Measurements from ENCODE around the gene CLDN14.

The CLDN14 gene, protein sequence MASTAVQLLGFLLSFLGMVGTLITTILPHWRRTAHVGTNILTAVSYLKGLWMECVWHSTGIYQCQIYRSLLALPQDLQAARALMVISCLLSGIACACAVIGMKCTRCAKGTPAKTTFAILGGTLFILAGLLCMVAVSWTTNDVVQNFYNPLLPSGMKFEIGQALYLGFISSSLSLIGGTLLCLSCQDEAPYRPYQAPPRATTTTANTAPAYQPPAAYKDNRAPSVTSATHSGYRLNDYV

DNA sequence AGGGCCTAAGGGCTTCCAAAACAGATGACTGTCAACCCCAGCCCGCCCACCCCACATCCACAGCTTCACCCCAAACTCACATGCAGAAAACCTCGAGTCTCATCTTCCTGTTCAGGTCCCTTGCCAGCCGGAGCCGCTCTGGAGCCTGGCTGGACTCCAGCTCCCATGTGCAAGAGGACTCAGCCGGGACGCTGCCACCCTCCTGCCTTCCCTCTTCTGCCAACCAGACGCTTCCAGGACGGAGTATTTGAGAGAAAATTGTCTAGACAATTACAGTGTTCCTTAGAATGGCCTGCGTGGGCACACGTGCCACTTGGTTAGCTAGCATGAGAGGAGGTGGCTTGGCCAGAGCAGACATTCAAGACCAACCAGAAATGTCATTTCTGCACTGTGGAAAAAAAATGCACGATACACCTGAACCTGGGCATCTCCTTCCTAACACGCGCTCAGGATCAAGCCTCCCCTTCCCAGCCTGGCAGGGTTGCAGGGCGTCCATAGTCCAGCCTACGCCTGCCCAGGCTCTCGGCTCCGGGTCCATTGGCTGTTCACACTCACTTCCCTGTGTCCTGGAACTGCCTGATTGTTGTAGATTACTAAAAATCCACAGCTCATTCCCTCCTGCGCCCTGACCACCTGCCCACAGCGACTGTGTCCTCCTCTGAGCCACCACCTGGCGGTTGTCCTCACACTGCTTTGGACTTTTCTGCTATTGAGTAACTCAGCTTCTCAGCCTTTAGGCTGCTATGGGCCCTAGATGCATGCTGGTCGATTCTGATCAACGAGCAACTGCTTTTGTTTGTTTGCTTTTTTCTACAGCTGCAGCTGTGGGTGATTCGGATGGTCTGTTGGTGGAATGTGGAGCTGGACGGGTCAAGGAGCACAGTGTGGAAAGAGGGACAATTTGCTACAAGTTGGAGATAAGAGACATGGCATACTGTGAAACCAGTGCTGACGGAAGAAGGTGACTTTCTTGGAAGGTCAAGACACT, at the start of gene CLDN14:
TSS of gene CLDN14 (minus strand) at position 708 of the 988 bp plus-strand sequence. CDS start 18,427 bp downstream, outside the sequence.
- no peak for DNase-seq

DNA sequence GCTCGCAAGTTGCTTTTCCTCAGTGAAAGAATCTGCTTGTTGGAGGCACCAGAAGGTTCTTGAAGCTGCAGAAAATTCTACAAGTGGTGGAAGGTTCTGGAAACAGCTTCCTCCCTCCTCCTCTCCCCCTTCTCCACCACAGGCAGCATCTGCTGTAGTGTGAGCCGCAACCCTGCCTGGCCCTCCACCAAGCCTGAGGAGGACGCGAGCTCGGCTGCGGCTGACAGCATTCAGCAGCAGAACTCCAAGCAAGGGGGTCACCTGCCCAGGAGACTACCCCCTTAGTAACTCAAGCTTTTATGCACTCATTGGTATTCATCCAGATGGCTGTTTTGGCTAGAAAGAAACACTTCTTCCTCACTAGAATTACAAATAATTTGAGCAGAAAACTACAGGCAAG, 48.8 kb upstream of the CLDN14 start:
- DNase-seq: no peak

DNA sequence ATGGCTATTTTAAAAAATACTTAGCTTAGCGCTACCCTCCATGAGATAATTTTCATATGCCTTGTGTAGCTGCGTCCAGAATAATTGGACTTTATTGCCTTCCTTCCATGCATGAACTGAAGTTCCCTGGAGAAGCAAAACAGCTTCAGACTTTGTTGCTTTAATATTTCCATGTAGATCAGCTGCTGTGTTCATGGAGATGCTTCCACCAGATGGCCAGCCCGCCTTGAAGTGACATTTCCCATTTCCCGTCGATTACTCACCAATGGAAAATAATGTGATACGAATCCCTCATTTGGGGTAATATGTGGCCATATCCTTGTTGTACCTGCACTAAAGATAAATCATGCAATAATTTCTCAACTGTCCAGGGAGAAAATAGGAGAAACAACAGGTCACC, 47.4 kb upstream of the CLDN14 start:
- no peak for DNase-seq

DNA sequence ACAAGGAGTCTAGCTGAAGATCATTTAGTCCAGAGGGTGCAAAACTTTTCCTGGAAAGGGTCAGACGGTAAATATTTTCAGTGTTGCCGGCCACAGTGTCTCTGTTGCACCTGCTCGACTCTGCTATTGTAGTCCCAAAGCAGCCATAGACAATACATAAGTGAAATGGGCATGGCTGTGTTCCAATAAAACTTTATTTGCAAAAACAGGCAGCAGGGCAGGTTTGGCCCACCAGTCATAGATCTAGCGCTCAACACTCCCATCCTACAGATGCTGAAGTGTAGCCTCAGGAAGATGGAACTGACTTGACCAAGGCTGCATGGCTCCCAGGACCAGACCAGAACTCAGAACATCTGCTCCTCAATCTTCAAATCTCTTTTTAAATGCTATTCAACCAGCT, 46.2 kb upstream of the CLDN14 start:
- no peak for DNase-seq

DNA sequence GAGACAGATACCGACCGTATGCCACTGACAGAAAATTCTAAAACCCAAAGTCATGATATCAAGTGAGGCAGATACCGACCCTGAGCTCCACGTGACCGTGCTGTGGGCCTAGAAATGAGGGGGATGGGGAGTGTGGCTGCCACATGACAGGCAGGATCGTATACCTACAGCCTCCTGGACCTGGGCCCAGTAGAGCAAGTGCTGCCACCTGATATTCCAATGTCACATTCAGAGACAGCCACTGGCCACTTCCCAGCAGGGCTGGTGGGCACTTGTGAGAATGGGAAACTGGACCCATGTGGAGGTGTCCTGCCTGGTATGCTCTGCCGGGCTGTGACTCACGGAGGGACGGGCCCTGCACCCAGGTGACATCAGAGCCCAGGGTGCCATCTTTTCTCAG, 44.6 kb upstream of the CLDN14 start:
- no peak for DNase-seq

DNA sequence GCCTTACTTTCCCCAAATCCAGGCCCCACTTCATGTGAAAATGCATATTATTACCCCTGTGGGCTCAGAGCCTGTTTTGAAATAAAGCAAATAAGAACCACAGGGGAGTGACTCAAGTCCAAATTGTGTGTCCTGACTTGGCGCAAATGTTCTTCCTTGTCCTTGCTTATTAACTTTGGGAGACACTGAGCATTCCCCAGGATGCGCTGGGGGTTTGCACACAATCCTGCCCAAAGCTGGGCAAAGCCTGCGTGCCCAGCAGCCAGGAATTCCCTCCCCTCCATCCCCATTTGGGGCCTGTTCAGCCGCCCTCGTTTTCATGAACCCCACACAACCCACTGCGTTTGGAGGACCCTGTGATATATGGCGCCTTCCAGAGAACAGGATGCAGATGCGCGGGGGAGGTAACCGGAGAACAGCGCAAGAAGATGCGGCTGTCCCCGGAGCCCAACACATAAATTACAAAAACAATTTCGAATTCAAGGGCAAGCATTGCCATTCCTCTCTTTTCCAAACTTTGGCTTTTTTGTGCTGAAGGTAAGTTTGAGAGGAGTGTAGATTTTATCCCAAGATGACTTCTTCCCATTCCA, 42.4 kb upstream of the CLDN14 start:
- no peak for DNase-seq

DNA sequence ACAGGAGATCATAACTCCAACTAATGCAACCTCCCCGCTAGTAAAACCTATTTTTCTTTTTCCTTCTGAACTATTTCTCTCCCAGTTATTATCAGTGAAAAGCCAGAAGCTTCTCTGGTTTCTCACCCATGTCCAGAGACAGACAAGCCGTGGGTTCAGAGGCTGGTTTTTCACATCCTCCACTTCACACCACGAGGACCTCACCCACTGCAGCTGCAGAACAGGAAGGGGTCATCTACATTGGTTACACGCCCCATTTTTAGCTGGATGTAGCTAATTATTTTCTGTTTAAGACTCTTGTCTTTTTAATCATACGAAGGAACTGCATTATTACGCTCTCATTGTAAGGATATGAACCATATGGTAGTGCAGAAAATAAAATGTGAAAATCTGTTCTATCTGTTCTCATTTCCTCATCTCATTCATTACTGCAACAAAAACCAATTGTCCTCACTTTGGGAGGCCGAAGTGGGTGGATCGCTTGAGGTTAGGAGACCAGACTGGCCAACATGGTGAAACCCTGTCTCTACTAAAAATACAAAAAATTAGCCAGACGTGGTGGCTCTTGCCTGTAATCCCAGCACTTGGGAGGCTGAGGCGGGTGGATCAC, 39.1 kb upstream of the CLDN14 start:
- DNase-seq: no peak

DNA sequence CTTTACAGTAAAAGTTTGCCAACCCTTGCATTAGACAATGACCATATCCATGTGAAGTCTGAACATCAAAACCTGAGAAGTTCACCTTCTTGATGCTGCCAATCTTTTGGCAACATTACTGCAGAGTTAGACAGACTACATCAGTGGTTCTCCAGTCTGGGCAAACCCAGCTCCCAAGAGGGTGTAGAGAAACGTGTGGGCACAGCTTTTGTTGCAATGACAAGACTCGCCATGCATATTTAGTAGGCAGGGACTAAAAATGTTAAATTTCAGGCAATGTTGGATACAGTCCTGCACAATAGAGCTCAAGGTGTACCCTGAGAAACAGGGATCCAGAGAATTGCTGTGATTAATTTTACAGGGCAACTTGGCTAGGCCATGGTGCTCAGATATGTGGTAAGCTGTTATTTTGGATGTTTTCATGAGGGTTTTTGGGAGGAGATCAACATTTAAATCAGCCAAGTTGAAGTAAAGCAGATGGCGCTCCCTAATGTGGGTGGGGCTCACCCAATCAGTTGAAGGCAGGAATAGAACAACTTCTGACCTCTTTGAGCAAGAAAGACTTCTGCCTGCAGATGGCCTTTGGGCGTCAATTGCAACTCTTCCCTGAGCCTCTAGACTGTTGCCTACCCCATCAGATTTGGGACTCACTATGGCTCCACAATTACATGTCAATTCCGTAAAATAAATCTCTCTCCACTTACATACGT, 37.6 kb upstream of the CLDN14 start:
- DNase-seq: no peak

DNA sequence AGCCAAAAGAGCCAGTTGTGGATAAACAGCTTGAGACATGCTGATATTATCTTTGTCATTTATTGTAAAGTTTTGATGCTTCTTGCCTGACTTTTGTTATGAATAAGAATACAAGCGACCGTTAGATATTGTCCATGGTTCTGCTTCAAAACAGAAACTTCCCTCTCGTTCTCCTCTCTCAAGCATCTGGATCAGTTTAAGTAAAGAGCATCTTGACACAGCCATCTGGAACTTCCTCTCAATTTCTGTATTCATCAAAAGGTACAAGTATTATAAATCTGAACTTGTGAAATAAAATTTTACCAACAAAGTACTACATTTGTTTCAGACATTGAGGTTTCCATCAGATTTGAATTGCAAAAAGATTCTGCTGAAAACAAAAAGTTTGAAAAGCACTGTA, 36.4 kb upstream of the CLDN14 start:
- no peak for DNase-seq

DNA sequence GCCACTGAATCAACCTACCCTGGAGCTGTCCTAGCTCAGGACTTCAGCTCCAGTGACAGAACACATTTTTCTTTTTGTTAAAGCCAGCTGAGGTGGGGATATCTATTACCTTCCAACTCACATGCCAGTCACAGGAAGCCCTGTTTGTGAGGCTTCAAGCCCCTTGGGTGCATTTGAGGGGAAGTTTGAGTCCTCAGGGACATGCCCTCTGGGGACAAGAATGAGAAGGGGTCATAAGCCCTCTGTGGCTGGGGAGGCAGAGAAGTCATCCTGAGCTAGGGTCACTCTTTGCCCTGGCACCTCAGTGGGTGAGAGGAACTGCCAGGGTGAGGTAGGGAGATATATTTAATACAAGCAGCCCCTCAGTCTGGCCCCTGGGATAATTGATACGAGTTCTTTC, 33.5 kb upstream of the CLDN14 start:
- no peak for DNase-seq

DNA sequence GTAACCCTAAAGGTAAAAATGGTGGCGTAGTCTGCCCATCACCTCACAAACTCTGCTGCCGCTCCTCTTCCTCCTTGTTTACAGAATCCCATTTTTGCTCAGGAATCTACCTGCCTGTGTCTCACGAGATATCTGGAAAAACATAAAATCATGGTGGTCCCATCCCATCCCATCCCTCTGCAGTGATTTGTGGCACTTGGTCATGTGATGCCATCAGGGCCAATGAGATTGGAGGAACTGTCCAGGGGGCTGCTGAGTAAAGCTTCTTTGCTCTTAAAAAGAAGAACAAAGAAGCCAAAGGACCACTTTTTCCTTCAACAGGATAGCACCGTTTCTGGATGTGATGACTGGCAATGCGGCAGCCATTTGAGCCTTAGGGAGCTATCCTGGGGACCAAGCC, 33.0 kb upstream of the CLDN14 start:
- DNase-seq: no peak

DNA sequence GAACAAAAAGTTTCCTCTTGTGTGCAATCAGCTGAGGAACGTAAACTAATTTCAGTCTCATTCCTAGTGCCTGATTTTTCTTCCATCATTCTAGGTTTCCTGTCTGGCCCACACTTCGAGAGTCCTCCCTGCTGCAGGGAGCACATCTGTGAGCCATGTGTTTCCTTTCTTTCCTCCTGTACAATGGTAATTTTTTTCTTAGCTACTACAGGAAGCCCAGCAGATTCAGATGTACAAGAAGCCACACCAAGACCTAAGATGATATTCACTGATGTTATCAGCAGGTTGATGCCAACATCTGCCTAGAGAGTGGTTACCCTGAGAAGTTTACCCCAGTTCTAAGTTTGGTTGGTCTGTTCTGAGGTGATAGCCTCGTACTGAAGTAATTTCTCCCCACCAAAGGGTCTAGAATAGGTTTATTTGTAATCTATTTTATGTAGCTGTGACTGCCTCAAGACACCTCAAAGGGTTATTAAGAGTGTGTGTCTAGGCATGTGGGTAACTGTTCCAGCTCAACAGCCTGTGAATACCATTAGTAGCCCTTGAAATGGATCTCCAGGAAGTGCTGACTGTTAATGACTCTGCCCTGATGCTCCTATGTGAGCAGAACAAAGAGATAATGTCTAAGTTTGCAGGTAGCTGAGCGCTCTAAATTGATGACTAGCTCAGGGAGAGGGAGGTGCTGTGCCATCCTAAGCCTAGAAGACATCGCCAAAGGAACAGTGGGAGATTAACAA, 31.7 kb upstream of the CLDN14 start:
- no peak for DNase-seq

DNA sequence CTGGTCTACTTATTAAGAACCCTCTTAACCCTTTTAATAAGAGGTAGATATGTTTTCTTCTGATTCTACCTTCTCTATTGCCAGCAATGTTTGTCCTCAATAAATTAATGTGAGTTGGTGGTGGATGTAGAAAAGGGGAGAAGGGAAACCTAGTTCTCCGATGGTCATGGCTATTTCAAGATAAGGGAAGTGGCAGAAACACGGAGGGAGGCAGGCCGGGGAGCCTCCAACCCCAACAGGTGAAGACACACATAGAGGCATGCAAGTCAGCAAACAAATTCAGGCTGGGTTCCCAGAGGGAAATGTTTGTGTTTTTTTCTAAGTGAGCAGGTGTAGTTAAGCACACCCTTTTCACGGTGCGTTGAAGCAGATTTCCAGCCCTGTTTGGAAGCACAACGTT, 31.0 kb upstream of the CLDN14 start:
- no peak for DNase-seq

DNA sequence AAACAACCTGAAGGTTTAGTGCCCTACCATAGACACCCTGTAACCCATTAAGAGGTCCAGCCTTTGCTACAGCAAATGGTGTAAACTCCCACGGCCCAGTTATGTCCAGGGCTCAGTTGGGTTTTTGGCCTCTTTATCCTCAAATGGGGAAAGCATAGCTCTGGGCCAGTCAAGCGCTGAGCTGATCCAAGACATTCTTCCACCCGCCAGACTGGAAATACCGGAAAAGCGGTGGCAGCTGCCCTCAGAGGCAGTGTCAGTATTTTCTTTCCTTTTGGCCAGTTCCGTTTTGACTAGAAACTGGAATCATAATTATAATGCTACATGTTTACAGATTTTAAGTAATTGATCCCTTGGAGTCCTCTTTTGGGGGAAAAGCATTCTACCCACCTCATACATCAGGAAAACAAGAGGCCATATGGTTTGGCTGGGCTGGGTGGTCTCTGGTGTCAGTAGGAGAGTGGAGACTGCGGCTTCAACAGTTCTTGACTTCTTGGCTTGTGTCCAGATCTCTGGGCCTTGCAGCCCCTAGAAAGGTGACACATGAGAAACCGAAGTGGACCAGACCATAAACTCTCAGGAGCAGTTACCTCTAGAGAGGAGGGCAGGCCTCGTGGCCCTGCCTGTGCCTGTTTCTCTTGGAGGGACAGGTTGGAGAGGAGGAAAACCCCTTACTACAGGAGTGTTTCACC, 30.2 kb upstream of the CLDN14 start:
- no peak for DNase-seq

DNA sequence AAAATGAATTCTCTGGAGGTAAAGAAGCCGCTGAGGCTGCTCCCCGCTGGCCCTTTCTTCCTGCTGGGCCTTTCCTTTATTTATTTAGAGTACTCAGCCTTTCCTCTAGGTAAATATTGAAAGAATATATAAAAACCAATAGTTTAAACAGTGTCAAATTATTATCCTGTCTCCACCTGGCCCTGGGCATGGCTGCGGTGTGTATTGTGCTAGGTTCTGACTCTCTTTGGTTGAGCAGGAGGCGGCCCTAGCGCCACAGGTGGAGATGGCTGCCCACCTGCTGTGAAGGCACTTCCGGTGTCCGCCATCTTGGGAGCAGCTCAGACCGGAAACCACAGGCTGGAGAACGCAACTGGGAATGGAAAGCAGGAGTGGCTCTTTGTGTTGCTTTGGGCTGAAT, 29.0 kb upstream of the CLDN14 start:
- no peak for DNase-seq

DNA sequence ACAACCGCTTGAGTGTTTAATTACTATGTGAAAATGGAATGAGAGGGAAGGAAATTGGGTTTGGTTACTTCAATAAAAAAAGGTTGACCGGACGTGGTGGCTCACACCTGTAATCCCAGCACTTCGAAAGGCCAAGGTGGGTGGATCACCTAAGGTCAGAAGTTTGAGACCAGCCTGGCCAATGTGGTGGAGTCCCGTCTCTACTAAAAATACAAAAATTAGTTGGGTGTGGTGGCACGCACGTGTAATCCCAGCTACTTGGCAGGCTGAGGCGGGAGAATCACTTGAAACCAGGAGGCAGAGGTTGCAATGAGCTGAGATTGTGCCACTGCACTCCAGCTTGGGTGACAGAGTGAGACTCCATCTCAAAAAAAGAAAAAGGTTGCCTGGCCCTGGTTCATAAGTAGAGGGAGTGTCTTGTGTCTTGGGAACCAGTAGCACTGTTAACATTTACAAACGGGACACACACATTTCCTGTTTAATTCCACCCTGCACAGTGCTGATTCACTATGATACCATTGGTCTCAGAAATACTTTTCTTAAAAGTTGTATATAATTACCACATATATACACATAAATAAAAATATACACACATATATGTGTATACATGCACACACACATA, 27.6 kb upstream of the CLDN14 start:
- no peak for DNase-seq

DNA sequence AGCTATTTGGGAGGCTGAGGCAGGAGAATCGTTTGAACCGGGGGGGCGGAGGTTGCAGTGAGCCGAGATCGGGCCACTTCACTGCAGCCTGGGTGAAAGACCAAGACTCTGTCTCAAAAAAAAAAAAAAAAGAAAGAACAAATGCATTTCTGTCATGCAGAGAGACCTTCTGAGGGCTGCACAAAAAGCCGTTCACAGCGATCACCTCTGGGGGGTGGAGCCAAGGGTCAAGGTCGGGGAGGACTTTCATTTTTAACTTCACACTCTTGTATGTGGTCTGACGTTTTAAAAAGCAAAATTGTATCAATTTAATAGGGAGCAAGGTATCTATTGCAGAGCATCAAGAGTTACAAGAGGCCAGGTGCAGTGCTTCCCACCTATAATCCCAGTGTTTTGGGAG, 26.6 kb upstream of the CLDN14 start:
- DNase-seq: no peak

DNA sequence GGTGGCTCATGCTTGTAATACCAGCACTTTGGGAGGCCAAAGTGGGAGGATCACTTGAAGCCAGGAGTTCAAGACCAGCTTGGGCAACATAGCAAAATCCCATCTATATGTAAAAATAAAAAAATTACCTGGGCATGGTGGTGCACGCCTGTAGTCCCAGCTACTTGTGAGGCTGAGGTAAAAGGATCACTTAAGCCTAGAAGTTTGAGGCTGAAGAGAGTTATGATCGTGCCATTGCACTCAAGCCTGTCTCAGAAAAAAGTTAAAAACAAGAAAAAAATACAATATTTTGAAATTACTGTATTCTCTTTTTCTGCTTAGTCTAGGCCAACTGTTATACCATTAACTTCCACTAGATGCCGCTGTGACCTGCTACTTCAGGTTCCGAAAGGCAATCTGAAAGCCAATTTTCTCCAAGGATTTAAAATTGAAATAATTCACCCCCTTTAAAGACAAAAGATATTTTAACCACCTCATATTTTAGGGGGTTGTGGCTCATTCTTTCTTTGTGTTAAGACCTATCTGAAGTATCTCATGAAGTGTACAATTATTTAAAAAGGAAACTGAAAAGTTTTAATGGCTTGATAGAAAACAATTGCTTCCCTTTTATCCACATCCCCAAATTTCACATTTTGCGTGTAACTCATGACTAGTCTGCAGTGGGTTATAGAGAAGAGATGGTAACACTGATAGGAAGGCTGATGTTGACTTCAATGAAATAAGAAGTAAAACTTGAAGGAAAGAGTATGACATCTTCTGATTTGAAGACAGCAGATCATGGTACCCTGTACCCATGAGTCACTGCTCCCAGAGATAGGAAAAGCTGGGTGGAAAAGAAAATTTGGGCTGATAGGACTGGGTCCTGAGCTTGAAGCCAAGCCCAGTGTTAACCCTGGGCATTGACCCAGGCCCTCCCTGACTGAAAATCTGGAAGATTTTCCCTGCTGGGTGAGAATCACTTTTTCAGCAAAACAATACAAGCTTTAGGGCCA, 24.4 kb upstream of the CLDN14 start:
- DNase-seq: no peak

DNA sequence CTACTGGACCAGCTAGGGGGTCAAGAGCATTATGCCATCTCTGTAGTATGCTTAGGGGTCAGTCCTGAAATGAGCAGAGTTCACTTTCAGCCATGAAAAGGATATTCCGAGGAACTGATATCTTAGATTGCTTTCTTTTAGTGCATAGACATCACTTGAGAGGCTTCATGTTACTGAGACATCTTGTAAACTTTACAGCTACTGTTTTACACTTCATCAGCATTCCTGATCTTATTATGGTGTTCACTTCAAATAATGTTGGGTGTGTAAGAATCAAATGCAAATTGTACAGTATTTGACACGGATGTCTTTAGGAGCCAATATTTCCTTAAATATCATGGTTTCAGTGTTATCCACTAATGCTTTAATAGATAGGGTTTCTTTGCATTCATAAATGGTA, 22.4 kb upstream of the CLDN14 start:
- no peak for DNase-seq

DNA sequence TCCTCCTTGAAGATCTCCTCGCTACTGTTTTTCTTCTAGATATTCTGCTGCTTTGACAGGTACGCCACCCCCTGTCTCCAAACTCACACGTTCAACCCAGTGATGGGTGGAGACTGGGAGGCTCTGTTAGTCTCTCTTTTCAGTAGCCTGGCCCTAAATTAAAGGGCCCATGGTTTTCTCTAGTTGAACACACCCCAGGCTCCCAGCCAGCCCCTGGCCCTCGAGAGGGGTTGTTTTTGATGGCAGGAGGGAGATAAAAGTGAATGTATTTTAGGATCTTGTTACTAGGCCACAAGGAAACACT, 21.6 kb upstream of the CLDN14 start:
- no peak for DNase-seq
